Subcutaneous adipose tissue (tissue), 4 donors: ENCODE results near the gene MKNK1. TPM values are rescaled to one million over a fixed set of nuclear protein-coding genes. Genes with fewer than 3 reads are reported as not detected.

ENCODE experiments used
- total RNA-seq, 4 donors: library from RNA; depleted of rRNA; stranded (reverse); fragments of >200 nt; gene quantifications; one replicate each; pipeline ENCODE4 v1.1.0, GENCODE V29; 2016
- TF ChIP-seq, protein P1 (sequence below): fragments of 450-650 bp; IDR thresholded peaks from one replicate; pipeline ENCODE4 v1.5.1; 2016; ENCODE audit warnings: low read depth, mild to moderate bottlenecking, control low read depth, antibody characterized with exemption, moderate library complexity

The MKNK1 gene
- total RNA-seq, 4 donors from 2014 or later = 57.8 to 68.8 (median 63.7) TPM

GRCh38 chr1:46528297-46528955, 75.6 kb downstream of the MKNK1 start:
- TF ChIP-seq, protein P1, sequence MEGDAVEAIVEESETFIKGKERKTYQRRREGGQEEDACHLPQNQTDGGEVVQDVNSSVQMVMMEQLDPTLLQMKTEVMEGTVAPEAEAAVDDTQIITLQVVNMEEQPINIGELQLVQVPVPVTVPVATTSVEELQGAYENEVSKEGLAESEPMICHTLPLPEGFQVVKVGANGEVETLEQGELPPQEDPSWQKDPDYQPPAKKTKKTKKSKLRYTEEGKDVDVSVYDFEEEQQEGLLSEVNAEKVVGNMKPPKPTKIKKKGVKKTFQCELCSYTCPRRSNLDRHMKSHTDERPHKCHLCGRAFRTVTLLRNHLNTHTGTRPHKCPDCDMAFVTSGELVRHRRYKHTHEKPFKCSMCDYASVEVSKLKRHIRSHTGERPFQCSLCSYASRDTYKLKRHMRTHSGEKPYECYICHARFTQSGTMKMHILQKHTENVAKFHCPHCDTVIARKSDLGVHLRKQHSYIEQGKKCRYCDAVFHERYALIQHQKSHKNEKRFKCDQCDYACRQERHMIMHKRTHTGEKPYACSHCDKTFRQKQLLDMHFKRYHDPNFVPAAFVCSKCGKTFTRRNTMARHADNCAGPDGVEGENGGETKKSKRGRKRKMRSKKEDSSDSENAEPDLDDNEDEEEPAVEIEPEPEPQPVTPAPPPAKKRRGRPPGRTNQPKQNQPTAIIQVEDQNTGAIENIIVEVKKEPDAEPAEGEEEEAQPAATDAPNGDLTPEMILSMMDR = no peak

DNA sequence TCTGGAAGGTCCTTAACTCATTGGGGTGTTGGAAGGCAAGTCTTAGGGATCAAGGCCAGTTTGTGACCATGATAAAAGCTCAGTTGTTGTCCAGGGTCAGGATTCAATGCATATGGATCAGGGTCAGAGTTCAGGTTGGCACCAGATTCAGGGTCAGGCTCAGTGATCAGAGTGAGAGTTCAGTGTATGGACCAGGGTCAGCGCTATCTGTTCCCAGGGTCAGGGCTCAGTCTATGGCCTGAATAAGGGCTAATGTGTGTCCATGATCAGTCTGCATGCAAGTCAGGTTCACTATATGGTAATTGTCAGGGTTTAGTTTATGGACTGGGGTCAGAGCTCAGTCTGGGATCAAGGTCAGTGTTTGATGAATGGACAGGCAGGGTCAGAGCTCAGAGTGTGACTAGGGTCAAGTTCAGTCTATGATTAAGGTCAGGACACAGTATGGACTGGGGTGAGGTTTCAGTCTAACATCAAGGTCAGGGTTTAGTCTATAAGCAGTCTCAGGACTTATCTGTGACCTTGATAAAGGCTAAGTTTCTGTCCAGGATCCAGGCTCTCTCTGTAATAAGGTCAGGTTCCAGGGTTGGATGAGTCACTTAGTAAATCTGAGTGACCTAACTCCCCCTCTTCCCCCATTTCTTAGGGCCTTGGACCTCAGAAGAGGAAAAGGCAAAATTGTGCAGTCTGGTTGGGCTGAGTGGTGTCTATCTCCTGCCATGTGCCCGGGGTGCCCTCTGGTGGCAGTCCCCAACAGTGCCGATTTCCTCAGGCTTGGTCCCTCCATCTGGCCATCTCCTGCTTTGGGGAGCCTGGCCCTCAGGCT, 76.4 kb downstream of the MKNK1 start:
- TF ChIP-seq, protein P1 = no peak

- TF ChIP-seq, protein P1 = no peak
Observed at GRCh38 chr1:46526691-46527291, 77.3 kb downstream of the MKNK1 start.

DNA sequence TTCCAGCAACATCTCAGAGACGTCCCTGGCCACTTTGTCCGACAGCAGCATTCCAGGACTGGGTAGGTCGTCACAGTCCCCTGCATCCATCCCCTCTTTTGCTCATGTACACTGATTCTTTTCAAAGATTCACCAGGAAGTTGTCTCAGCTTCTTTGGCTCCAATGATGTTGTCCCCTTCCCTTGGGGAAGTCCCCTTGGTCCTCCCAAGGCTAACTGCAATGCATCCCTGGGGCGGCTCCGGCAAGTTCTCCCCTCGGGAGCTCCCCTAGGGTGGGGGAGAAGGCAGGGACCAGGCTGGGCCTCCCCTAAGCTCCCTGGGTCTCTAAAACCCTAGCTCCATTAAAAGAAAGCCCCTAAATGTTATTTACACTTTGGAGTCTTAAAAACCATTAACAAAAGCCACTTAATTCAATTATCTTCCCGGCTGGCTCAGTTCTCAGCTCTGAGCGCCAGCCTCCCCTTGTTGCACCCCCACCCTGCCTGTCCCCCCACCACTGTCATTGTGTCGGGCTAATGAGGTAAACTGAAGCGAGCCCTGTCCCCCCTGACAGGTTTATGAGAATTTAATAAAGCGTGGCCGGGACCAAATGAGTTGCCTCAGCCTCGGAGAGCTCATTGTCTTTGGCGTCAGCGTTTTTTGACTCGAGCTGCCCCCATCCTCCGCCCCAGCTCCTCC, 77.9 kb downstream of the MKNK1 start:
- TF ChIP-seq, protein P1 = no peak

DNA sequence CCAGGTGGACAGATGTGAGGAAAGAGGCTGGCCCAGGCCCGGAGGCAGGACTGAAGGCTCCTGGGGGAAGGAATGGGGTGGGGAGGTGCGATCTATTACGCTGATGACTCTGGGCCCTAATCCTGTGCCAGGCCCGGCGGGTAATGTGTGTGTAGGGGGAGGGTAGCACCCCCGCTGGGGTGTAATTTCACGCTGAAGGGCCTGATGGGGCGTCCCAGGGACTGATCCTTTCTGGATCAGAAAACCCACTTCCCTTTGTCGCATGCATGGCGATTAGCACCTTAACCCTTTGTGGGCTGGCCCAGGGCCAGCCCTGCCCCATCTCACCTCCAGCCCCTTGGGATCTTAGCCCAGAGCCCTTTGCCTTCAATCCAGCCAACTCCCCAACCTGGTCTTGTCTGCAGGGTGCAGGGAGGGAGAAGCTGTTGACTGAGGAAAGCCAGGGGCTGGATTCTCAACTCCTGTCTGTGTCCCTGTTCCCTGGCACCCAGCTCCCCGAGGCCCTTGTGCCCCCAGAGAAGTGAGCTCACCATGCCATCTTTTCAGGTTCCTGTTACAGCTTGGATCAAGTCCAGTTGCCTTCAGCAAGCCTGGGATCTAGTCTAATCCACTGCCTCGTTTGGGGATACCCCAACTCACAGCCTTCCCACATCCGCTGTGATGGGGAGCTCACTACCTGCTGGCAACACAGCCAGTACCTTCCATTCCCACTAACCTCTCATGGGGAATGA, 78.7 kb downstream of the MKNK1 start:
- TF ChIP-seq, protein P1 = no peak

- TF ChIP-seq, protein P1 = no peak
Observed at GRCh38 chr1:46524843-46525242, 79.2 kb downstream of the MKNK1 start.
